Omental fat pad (tissue), 4 donors: ENCODE data around the gene DUSP8. TPM values are rescaled to one million over a fixed set of nuclear protein-coding genes. Genes with fewer than 3 reads are reported as not detected.
"Not testable (repeated sequence)": the region's sequence is repeated elsewhere in the genome, so short reads cannot be mapped to it uniquely, and the experiment has no call there.

Source experiments
- ATAC-seq: fragments of 150-250 bp; one replicate; pipeline ENCODE4 v1.9.1; 2016; ENCODE audit warnings: mild to moderate bottlenecking, moderate library complexity; ENCODE audit not compliant: low FRiP score
- DNase-seq: peaks from one replicate; pipeline ENCODE4 v3.0.0-alpha.2; 2019; ENCODE audit warnings: low spot score
- total RNA-seq, 4 donors: library from RNA; depleted of rRNA; stranded (reverse); fragments of >200 nt; gene quantifications; one replicate each; pipeline ENCODE4 v1.1.0, GENCODE V29; 2016
- TF ChIP-seq, protein P1 (sequence below), 3 donors: fragments of 450-650 bp; IDR thresholded peaks; one replicate each; pipeline ENCODE4 v1.5.1; 2016 to 2017; ENCODE audit warnings: antibody characterized with exemption in 3 of 3, mild to moderate bottlenecking in 3 of 3, moderate library complexity in 2 of 3

Gene DUSP8
- total RNA-seq, 4 donors from 2014 or later, result 0.47 to 5.6 (median 4.0) TPM

DNA sequence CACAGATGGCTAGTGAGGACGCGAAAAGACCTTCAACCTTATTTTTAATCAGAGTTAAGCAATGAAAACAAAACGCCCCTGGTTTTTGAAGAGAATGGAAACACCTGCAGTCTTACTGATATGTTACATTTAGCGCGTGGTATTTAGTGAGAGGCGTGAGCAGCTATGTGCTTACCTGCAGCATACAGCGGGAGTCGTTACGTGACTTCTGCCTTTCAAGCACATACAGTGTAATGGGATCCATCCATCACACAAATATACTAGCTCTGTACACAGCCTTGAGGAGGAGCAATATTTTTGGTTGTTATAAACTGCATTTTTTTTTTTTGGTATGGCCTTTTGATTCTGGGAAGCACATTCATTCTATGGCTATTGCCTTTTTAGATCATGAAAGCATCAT is 20.6 kb upstream of the DUSP8 start:
- TF ChIP-seq, protein P1, sequence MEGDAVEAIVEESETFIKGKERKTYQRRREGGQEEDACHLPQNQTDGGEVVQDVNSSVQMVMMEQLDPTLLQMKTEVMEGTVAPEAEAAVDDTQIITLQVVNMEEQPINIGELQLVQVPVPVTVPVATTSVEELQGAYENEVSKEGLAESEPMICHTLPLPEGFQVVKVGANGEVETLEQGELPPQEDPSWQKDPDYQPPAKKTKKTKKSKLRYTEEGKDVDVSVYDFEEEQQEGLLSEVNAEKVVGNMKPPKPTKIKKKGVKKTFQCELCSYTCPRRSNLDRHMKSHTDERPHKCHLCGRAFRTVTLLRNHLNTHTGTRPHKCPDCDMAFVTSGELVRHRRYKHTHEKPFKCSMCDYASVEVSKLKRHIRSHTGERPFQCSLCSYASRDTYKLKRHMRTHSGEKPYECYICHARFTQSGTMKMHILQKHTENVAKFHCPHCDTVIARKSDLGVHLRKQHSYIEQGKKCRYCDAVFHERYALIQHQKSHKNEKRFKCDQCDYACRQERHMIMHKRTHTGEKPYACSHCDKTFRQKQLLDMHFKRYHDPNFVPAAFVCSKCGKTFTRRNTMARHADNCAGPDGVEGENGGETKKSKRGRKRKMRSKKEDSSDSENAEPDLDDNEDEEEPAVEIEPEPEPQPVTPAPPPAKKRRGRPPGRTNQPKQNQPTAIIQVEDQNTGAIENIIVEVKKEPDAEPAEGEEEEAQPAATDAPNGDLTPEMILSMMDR (IDR thresholded peaks at IDR 0.05), result no peak
- DNase-seq, result no peak
- no peak for ATAC-seq

DNA sequence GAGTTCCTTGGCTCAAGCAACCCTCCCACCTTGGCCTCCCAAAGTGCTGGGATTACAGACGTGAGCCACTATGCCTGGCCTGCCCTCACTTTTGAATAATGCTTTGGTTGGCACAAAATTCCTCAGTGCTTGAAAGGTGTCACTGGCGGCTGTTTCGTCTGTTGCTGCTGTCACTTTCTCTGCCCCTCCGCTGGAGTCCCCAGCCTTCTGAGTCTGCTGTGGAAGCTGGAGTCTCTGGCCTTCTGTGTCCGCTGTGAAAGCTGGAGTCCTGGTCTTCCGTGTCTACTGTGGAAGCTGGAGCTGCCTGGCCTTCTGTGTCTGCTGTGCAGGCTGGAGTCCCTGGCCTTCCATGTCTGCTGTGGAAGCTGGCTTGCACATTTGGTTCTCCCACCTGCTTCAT is 17.9 kb upstream of the DUSP8 start:
- DNase-seq, result no peak
- no peak for ATAC-seq
- TF ChIP-seq, protein P1 (IDR thresholded peaks at IDR 0.05), result no peak

DNA sequence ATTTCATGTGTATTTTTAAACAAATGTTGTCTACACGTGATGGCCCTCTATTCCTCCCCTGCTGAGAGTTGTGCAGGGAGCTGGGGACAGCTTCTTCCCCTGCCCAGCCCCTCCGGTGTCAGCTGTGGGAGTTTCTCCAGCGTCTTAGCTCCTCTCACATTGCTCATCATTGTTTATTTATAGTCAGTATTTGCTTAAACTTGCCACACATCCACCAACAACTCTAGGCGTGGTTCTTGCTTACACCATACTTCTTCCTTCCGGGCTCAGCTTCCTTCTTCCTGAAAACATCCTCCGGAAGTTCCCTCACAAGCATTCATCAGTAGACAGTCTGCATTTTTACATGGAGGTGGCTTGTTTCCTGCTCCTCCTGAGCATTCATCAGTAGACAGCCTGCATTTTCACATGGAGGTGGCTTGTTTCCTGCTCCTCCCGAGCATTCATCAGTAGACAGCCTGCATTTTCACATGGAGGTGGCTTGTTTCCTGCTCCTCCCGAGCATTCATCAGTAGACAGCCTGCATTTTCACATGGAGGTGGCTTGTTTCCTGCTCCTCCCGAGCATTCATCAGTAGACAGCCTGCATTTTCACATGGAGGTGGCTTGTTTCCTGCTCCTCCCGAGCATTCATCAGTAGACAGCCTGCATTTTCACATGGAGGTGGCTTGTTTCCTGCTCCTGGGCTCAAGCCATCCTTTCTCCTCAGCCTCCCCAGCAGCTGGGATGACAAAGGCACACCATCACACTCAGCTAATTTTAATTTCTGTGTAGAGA is 17.3 kb upstream of the DUSP8 start:
- DNase-seq, ATAC-seq: not testable (repeated sequence)

DNA sequence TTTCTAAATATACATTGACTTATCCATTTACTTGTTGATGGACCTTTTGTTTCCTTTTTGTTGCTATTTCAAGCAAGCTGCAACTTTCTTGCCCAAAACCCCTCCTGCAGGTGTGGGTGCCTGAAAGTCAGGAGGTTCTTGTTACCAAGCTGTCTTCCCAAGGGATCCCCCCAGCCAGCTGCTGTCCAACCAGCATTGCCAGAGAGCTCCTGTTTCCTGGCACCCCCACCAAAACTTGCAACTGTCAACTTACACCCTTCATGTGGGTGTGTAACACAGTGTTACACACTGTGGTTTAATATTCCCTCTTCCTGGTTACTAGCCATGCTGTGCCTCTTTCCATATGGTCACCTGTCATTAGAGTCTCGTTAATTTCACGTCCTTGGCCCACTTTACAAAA is 14.6 kb upstream of the DUSP8 start:
- no peak for DNase-seq
- TF ChIP-seq, protein P1 (IDR thresholded peaks at IDR 0.05), result no peak
- ATAC-seq, result no peak

DNA sequence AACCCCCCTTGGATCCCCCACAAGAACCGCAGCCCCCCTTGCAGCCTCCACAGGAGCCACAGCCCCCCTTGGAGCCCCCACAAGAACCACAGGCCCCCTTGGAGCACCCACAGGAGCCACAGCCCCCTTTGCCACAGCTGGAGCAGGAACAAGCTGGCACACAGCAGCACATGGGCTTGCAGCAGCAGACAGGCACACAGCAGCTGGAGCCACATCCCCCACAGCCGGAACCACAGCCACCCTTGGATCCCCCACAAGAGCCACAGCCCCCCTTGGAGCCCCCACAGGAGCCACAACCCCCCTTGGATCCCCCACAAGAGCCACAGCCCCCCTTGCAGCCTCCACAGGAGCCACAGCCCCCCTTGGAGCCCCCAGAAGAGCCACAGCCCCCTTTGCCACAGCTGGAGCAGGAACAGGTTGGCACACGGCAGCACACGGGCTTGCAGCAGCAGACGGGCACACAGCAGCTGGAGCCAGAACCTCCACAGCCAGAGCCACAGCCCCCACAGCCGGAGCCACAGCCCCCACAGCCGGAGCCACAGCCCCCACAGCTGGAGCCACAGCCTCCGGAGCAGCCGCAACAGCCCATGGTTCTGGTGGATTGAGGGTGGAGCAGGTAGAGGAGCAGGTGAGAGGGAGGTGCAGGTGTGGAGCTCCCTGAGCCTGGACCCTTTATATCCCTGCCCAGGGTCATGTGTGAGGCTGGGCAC is 12.7 kb upstream of the DUSP8 start, which contains the start of gene KRTAP5-1:
TSS of gene KRTAP5-1 (minus strand) at position 623 of the 710 bp plus-strand sequence. CDS start at position 589, 34 bp downstream.
- DNase-seq, ATAC-seq: not testable (repeated sequence)

DNA sequence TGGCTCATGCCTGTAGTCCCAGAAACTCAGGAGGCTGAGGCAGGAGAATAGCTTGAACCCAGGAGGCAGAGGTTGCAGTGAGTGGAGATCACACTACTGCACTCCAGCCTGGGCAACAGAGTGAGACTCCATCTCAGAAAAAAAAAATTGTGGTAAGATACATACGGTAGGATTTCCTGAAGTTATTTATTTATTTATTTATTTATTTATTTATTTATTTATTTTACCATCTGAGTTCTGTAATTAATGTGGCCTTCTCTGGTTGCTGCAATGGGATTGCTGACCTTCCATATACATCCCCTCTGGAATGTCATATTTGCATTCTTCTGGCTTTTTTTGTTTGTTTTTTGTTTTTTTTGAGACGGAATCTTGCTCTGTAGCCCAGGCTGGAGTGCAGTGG is 10.8 kb upstream of the DUSP8 start:
- not testable (repeated sequence) for DNase-seq, ATAC-seq

DNA sequence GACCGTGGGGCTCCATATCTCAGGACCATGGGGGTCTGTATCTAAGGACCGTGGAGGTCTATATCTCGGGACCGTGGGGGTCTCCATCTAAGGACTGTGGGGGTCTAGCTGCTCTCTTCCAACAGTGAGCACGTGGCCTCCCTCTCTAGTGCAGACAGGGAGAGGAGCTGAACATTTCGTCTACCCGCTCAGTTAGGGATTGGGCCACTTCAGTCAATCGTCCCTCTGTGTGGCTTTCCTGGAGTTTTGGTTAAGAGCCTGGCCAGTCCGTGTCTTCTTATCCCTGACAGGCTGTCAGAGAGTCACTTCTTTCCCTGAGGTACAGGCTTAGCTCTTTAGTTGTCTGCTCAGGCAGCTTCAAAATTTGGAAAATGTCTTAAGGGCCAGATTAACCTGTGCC is 9.9 kb upstream of the DUSP8 start:
- no peak for ATAC-seq
- TF ChIP-seq, protein P1 (IDR thresholded peaks at IDR 0.05), result no peak
- no peak for DNase-seq

DNA sequence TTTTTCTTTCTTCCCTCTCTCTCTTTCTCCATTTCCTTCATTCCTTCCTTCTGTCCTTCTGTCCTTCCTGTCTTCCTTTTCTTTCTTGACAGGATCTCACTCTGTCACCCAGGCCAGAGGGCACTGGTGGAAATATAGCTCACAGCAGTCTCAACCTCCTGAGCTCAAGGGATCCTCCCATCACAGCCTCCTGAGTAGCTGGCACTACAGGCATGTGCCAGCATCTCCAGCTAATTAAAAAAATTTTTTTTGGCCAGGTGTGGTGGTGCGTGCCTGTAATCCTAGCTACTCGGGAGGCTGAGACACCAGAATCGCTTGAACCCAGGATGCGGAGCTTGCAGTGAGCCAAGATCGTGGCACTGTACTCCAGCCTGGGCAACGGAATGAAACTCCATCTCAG is 4.8 kb upstream of the DUSP8 start:
- ATAC-seq (no peak), DNase-seq (no peak)
- TF ChIP-seq, protein P1 (IDR thresholded peaks at IDR 0.05), result no peak

DNA sequence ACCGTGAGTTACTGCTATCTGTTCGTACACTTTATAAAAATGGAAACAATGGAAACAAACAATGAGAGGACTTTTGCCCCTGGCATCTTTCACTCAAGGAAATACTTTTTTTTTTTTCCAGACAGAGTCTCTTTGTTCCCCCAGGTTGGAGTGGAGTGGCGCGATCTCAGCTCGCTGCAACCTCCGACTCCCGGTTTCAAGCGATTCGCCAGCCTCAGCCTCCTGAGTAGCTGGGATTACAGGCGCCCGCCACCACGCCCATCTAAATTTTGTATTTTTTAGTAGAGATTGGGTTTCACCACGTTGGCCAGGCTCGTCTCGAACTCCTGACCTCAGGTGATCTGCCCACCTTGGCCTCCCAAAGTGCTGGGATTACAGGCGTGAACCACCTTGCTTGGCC is 3.7 kb upstream of the DUSP8 start:
- not testable (repeated sequence) for ATAC-seq, DNase-seq
